ENCODE data around the gene XYLT1.

The XYLT1 gene

DNA sequence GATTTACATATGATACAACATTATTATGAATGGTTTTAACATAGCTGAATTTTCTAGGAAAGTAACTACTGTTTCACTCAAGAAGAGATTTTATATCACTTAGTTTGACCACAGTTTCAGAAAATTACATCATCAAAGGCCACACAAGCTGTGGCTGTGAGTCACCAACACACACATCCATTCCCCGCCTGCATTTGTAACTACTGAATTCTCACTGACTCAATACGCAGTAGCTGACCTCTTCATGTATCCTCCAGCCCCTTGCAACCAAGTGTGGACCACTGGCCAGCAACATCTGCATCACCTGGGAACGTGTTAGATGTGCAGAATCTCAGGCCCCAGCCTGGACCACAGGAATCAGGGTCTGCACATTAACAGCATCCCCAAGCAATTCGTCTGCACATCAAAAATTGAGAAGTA, 197.6 kb downstream of the XYLT1 start:
- no peak for DNase-seq

DNA sequence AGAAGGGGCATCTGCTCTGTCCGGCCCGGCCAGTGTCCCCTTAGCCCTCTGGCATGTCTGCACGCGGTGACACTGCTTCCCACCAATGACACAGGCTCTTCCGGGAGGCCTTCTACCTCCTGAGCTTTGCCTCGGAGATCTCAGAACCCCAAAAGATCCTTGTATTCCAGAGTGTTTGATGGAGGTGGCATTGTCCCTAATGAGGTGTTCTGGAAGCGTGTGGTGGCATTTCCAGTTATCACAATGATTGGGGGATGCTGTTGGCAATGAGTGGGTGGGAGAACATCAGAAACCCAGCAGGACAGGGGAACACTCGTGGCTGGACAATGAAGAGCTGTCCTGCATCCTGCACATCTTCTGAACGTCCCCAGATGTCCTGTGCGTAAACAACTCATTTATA, 198.0 kb downstream of the XYLT1 start:
- DNase-seq, result no peak

DNA sequence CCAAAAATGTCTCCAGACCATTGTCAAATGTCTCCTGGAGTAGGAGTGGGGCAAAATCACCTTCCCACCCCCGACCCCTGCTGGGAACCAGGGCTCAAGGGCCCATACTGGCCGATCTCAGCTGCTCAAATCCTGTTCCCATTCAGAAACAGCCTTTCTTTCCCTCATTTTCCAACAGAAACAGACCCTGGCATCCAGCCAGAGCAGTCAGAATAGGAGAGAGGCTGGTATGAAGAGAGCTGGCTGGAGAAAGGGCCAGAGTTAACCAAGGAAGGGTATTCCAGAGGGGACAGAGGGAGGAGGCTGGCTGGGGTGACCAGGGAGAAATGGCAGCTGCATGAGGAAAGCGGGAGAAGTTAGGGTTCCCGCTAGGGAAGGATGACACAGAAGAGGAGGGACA, 199.1 kb downstream of the XYLT1 start:
- no peak for DNase-seq

DNA sequence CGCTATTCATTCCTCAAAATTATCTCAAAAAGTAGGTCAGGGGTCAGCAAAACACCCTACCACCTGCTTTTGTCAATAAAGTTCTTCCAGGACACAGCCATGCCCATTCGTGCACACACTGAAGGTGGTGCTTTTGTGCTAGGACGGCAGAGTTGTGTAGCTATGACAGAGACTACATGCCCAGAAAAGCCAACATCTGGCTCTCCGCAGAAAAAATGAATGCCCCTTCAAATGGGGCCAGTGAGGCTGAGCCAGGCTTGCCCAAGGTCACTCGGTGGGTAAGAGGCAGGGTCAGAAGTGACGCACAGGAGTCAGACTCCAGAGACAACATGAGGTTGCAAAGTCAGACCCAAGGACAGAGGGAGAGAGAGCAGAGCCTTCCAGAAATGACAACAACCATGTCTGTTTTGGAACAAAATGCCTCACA, 200.1 kb downstream of the XYLT1 start:
- no peak for DNase-seq

DNA sequence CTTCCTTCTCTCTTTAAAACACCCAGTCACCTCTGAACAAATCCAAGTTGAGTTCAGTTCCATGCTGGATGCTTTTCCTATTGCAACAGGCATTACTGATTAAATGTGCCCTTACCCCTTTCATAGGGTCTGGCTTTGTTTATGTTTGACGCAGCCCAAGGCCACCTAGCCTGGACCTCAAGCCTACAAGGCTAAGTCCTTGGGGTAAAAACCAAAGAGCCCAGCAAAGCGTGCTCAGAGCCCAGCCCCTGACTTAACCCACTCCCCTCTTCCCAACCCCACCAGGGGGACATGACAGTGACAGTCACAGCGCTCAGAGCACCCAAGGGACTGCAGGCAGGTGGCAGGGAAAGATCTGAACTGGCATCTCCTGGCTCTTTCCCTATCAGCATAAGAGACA, 200.6 kb downstream of the XYLT1 start:
- no peak for DNase-seq

DNA sequence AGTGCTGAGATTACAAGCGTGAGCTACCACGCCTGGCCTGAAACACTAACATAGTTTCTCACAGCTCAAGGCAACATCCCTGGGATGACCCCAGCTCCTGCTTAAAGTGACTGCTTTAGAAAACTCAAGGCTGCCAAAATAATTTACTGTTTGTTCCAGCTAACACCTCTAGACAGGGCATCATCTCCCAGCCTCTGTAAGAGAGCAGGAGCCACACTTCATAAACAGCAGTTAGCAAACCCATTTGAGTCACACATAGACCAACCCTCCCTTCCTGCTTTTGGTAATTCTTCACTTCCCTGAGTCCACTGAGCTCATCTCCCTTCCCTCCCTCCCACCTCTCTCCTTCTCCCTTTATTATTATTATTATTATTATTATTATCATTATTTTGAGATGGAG, 201.3 kb downstream of the XYLT1 start:
- DNase-seq, result no peak

DNA sequence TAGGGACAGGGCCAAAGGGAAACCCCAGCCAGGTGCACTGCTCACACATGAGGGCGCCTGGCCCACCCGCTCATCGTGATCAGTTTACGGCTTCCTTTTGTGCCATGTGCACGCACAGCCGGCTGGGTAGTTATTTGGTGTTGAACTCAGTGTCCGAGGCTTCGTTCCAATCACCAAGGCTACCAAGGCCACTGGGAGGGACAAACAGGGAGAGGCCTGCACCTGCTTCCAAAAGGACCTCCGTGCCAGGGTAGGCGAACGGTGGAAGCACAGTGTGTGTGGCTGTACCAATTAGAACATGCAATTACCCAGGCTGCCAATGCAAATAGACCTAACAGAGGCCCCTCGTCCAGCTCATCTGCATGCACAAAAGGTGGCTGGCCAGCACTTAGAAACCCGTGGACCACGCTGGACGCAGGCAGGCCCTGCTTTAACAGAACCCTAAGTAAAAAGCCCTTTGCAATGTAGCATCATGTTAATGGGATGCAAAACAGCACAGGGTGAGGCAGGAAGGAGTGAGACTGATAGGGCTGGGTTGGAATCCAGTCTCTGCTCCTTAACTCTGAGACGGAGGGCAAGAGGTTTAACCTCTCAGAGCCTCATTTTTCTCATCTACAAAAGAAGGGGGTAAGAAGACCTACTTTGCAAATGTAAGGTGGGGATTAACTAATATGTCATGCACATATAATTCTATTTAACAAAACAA, 204.0 kb downstream of the XYLT1 start:
- DNase-seq, result no peak

DNA sequence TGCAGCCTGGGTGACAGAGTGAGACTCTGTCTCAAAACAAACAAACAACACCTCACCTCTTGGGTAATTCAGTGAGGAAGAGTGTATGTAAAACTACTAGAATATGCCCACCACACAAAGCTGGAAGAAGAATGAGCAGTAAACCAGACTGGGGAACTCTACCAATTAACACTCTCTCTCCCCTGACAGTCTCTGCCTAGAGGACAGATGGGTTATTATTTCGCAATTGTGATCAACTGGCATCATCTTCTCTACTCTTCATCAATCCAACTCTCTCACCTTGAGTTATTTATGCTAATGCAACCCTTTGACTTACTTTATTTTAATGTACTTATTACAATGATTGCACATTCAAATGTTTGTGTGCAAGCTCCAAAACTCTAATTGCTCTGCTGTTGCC, 205.6 kb downstream of the XYLT1 start:
- DNase-seq, result no peak

DNA sequence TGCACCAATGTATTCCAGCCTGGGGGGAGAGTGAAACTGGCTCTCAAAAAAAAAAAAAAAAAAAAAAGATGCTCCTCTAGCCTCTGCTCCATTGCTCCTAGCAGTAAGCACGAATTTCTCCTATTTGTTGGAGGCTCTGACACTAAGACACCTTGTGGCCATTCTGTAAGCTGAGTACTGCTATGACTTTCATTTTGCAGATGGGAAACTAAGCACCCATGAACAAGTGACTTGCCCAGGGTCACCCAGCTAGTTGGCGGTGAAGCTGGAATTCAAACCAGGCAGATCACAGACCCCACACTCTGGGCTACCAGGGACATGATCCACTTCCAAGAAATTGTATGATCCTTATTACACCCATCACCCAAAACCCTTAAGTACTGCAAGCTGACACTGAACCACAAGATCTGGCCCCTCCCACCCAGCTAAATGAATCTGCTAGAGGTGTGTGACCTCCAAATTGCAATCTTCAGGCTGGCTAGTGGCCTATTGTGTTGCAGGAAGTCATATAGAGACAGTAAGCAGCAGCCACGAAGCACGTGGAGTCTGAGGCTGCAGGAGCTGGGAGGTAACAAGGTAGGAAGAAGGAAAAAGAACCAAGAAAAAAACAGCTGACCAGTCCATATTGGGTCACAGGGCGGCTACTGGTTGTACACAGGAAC, 209.4 kb downstream of the XYLT1 start:
- DNase-seq, result no peak

DNA sequence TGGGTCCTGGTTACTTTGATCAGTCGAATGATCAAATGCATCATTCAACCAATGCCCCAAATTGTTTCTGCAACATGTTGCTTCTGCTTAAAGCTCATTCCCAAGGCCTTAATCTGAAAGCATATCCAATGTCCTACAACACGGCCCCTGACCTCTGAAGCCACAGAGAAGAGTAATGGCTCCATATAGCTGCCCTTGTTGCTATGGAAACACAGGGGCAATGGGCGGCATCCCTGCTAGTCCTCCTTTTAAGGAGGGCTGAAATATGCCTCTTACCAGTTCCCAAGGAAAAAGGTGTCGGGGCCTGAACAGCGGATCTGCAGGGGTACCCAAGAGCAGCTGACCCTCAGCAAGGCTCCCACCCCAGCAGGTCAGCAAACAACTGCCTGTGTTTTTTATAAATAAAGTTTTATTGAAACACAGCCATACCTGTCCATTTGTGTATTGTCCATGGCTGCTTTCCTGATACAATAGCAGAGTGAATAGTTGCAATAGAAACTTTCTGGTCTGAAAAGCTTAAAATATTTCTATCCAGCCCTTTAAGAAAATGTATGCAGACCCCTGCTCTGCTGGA, 210.4 kb downstream of the XYLT1 start:
- no peak for DNase-seq

DNA sequence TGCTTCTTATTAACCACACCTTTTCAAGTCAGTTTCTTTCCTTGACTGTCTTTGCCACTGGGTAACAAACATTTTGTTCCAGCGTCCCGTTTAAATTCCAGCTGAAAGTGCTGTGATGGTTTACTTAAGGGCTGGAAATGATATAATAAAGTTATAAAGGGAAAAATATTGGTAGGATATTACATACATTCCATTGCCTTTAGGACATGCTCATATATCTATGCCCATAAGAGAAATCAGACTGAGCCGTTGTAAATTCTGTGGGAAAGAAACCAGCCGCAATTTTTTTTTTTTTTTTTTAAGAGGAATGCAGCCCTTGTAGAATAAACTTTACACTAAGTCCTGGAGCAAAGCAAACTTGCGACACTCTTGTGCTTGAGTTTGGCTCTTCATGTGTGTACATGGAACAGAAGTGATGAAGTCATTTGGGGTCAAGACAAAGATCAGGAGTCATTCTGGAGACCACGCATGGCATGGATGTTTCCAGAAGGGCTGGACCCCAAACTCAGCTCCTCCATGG, 210.9 kb downstream of the XYLT1 start:
- DNase-seq, result no peak

DNA sequence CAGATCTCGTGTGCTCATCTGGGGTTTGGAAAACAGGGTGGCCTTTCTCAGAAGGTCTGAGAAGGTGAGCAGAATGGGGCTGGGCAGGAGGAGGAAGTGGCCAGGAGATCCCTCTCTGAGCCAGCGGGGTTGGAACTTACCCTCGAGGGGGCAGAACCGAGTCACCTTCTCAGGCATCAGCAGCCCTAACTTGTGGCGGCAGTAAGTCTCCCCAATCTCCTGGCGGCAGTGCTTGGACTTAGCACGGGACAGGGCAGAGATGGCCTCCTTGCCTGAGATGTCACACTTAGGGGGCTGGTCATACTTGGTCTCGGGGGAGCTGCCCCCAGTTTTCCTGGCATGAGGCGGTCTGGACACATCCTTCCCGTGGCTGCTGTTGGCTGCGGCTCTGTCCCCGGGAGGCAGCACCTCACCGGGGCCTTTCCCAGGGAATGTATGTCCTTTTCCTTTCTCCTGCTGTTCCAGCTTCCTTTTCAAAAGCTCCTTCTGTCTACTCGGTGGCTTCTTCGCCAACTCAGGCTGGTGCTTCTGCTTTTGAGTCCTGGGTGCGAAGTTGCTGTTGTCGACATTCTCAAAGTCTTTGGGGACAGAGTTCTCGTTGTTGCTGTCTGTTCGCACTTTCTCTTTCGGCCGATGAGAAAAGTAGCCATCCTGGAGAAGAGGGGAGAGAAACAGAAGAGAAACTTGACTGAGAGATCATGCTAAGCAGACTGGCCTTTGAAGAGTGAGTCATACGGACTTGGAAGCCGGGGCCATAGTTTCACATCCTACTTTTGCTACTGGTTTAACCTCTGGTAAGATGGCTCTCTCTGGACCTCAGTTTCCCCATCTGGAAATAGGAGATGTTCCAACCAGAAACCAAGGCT, 211.7 kb downstream of the XYLT1 start:
- DNase-seq, result no peak

DNA sequence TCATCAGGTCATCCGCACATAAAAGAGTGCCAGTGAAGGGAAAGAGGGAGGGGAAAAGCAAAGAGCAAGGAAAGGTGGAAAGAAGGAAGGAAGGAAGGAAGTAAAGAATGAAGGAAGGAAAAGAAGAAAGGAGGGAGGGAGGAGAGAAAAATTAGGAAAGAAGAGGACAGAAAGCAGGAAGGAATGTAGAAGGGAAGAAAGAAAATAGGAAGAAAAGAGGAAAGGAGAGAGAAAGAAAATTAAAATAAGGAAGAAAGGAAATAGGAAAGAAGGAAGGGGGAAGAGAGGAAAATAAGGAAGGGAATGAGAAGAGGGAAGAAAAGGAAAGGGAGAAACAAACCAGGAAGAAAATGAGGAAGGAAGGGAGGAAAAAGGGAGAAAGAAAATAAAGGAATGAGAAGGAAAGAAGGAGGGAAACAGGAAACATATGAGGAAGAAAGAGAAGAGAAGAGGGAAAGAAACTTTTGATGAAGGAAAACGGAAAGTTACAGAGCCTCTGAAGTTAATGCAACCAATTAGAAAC, 212.6 kb downstream of the XYLT1 start:
- no peak for DNase-seq

DNA sequence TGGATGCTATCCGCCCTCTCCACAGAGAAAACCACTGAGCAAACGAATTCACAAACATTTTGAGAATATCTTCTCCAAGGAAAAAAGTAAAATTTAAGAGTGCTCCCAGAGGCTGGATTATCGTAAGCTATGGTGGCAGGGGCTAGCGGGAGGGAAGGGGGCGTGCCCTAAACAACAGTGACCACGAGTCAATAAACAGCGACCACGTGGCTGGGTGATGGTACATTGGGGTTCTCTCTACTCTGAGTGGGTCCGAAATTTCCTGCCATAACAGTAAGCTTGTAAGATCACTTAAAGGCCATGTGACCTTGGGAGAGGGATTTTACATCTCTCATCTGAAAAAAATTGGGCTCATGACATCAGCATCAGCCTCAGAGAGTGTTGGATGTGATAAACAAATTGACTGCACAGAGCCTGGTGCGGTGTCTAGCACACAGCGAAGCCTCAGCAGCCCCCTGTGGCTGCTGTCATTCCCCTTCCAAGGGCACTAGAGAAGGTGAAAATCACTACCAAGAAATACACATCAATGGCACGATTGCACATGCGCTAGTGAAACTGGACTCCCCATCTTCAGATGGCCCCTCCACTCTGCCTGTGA, 213.2 kb downstream of the XYLT1 start:
- no peak for DNase-seq

DNA sequence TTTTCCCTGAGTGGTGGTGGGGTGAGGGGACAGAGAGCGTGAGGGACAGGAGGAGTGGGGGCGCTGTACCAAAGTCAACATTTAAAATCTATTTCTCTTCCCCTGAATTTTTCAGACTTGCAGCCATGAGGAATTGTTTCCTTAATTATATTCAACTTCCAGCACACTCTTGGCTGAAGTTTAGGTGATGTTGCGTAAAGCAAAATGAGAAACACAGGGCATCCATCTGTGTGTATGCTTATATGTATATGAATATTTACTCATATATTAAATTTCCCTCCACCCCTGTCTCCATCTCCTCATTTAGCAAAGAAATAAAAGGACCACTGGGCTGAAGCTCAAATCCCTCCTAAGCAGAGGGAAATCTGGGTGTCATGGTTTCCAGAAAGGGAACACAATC, 218.1 kb downstream of the XYLT1 start:
- no peak for DNase-seq

DNA sequence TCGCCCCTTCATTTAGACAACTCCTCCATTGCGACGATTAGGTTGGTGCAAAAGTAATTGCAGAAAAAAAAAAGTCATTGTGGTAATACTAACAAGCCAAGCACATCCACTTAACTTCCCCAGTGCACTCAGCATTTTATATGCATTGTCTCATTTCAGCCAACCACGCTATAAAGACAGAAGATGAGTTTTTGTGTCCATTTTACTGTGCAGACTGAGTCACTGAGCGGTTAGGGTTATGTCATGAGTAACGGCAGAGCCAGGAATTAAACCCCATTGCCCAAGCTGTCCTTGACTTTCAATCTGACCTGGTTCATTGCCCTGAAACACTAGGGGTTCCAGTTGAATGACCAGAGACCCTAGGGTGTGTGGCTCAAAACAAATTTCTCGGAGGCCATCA, 218.7 kb downstream of the XYLT1 start:
- DNase-seq, result no peak

DNA sequence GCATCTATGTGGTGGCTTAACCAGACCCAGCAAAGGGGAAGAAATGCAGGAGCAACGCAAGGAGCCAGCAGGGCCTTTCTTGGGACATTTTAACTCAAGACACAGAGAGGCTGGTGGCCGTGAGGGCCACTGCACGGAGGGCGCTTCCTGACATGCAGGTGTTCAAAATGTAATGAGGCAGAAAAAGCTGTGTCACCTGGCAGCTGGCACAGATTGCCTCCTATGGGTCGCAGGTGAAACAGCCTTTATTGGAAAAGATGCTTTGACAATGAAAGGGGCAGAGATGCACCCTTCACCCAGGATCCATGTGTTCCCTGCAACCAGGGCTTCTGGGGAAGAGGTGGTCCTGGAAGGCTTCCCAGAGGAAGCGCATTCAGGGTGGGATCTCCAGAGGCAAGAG, 219.3 kb downstream of the XYLT1 start:
- no peak for DNase-seq

DNA sequence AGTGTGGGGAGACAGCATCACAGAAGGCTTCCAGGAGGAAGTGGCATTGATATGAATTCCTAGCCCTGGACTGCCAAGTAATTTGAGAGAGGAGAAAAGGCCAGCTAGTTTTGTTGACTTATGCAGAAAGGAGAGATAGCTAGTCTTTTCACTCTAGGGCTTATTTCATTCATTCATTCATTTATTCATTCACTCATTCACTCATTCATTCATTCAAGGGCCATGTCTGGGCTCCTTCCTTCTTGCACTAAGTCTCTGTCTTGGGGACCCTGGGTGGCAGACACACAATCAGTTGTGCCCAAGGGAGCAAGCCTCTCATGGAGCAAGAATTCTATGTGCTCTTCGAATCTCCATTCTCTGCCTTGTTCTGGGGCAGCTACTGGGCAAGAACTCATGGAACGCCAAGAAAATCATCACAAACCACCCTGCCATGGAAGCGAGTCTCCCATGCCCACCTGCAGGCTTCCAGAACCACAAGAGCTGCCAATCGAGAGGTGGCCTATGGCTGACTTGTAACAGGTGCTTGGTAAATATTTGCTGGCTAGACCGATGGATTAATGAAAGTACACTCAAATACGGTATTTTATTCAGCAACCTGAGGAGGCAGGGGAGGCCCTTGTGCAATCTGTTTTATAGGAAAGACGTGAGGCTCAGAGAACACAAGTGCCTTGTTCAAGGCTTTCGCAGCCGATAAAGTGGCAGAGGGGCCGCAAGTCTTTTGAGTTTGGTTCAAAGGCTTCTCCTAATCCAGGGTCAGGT, 223.6 kb downstream of the XYLT1 start:
- DNase-seq, result no peak

DNA sequence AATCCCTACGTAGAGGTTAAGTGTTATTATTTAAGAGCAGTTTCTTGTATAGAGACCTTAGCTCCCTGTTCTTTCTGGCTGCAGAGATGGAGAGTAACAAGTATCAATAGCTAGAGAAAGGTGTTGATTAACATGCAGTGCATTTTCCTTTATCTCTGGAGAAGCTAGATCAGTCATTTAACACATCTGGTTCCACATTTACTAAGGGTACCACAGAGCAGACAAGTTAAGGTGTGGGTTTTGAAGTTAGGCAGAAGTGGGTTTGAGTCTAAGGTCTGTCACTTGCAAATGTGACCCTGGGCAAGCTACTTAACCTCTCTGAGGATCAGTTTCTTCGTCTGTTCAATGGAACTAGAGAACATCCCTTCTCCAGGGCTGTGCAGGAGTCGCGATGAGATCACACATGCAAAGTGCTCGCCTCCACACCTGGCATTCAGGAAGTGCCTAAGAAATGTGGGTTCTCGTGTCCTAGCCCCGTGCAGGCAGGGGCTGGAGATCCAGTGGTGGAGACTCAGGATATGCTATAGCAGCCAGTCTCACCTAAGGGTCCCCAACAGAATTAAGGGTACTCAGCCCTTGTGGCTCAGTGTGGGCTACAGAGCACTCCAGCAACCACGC, 224.4 kb downstream of the XYLT1 start:
- no peak for DNase-seq

DNA sequence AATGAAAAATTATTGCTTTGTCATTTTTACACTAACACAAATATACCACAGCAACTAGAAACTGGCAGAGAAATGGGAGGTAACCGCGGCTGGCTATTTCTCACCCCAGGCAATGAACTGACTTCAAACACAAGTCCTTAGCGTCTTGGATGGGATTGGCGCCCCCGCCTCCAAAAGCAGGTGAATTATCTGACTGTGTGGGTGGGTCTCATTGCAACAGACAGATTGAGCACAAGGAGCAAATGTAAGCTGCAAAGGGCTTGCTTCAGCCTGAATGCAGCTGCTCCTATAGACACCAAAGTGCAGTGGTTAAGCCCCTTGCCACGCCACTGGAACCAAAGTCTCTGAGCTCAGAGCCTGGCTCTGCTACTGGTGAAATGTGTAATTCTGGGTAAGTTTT, 225.0 kb downstream of the XYLT1 start:
- no peak for DNase-seq

DNA sequence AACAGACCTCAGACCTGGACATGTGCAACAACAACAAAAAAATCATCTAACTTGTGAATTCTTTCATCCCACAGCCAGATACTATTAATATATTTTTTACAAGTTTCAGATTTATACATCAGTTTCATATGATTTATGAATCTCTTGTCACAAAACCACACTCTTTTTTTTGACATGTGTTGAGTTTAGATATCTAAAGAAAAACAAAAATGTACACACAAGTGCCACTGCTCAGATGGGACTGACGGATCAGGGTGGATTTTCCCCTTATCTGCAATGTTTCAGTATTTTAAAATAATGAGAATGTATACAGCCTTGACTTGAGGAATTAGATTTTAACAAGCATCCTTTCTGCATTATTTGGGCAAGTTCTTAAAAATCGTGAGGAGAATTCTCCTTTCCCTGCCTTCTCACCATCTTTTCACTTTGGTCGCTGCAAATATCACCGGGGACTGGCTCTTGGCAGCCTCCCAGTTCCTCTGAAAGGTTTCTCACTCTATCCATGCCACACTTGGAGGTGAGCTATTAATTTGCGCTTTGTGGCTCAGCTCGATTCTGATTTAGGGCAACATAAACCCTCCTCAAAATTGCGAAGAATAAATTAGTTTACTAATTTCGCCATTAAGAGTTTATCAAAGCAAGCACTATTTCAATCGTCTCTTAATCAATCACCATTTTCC, 225.7 kb downstream of the XYLT1 start:
- DNase-seq, result no peak
